ENCODE results near the gene CLEC12A.

CLEC12A gene

DNA sequence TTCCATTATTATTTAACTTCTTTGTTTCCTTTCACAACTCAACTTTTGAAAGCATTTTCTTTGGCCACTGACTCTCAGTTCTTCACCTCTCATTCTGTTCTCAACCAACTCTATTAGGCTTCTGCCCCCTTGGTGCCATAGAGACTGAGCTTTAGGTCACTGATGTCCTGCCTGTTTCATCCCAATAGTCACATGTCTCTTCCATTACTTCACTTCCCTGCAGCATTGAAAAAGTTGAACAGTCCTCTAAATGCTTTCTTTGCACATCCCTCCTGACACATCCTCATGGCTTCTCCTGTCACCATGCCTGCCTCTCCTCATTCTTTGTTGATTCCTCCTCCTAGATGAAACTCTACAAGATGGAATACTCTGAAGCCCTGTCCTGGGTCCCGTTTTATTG, 2.7 kb downstream of the CLEC12A start:
- peak; percentile 63 to 83 for DNase-seq

DNA sequence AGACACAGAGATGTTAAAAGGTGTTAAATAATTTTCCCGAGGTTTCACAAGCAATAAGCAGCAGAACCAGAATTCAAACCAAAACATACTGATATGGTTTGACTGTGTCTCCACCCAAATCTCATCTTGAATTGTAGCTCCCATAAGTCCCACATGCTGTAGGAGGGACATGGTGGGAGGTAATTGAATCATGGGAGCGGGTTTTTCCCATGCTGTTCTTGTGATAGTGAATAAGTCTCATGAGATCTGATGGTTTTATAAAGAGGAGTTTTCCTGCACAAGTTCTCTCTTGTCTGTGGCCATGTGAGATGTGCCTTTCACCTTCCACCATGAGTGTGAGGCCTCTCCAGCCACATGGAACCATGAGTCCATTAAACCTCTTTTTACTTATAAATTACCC, 3.5 kb downstream of the CLEC12A start:
- DNase-seq: peak; percentile 49 to 50

DNA sequence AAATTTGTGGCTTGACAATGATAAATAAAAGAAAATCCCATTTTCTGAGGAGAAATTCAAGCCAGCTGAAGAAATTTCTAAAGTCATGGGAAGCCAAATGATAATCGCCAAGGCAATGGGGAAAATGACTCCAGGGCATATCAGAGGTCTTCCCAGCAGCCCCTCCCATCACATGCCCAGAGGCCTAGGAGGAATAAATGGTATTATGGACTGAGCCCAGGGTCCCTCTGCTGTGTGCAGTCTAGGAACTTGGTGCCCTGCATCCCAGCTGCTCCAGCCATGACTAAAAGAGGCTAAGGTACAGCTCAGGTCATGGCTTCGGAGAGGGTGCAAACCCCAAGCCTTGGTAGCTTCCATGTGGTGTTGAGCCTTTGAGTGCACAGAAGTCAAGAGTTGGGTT, 4.4 kb downstream of the CLEC12A start:
- no peak for DNase-seq

DNA sequence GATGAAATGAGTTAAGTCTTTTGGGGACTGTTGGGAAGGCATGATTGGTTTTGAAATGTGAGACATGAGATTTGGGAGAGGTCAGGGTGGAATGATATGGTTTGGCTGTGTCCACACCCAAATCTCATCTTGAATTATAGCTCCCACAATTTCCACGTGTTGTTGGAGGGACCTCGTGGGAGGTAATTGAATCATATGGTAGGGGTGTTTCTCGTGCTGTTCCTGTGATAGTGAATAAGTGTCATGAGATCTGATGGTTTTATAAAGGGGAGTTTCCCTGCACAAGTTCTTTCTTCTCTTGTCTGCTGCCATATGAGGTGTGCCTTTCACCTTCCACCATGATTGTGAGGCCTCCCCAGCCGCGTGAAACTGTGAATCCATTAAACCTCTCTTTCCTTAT, 5.4 kb downstream of the CLEC12A start:
- DNase-seq: peak; percentile 39 to 51

DNA sequence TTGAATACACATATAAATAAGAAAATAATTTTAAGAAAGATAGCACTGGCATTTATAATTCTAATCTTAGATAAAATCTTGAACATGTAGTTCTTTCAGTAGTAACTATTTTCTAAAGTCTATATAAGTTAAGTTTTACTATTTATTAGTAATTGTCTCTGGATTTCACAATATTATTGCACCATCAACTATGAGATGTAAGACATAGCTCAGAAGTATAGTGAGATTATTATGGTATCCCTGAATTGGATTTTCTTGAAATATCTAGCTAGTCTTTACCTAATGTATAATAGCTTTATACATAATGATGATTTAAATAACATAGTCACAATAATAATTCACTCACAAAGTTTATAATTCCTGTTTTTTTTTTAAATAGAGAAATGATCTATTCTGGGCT, 6.7 kb downstream of the CLEC12A start:
- DNase-seq: peak in 1 of 2 donors; percentile 62

DNA sequence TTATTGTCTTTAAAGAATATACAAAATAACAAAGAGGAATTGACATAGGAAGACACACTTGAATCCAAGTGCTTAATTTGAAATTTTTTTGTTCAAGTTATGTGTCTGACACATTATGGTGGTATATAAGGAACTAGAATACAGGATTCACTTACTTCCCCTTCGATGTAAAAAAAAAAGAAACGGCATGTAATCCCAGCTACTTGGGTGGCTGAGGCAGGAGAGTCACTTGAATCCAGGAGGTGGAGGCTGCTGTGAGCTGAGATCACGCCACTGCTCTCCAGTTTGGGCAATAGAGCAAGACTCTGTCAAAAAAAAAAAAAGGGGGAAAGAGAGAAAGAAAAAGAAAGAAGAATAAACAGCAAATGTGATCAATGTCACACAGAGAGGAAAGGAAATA, 8.9 kb downstream of the CLEC12A start:
- DNase-seq: peak; percentile 40 to 63

DNA sequence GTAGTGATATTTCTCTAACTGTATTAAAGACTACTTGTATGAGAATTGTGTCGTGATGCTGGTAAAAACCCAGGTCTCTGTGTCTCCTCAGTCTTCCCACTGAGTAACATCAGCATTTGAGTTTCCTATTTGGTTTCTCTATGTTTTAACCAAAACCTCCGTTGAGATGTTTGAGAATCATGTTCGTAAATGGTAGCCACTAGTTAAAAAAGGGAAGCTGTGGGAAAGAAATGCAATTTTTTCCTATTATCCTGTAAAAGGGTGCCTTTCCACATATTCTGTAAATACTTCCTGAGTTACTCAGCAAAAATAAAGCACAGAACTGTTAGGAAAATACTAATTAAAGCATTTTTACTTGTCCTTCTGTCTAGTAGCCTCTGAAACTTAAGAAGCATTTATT, 20.7 kb downstream of the CLEC12A start:
- peak; percentile 21 to 65 for DNase-seq

DNA sequence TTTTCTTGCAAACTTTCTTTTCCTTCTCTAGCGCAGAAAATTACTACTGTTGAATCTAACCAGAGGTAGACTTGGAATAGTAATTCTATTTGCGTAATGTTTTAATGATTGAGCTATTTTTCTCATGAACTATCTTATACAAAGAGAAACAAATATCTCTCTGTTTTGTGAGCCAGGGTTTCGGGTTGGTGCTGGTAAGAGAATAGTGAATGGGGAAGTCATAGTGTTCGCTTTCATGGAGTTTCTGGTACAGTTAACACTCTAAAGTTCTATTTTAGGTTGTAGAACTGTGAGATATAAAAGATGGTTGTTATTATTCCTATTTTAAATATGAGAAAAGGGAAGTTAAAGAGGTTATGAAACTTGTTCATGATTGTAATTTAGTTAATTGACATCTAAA, 21.1 kb downstream of the CLEC12A start:
- no peak for DNase-seq

DNA sequence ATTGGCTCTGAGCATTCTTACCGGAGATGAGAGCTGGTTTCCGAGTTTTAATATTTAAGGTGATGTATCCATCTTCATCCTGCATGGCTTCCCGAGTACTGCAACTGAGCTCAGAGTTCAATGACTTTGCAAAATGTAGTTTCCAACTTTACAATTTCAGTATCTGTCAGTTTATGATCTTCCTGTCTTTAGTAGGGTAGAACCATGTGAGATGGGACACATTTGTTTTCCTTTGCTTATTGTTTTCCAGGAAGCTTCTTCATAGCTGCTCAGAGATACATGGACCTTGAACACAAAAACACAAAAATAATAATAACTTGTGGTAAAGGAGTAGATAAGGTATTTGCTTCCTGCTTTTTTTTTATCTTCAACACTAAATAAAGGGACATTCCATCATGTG, 27.8 kb downstream of the CLEC12A start, which contains the start of gene CLEC1B:
Gene CLEC1B (minus strand): TSS at position 106 of the 400 bp plus-strand sequence. CDS start 21 bp downstream, at position 85.
- DNase-seq: no peak

DNA sequence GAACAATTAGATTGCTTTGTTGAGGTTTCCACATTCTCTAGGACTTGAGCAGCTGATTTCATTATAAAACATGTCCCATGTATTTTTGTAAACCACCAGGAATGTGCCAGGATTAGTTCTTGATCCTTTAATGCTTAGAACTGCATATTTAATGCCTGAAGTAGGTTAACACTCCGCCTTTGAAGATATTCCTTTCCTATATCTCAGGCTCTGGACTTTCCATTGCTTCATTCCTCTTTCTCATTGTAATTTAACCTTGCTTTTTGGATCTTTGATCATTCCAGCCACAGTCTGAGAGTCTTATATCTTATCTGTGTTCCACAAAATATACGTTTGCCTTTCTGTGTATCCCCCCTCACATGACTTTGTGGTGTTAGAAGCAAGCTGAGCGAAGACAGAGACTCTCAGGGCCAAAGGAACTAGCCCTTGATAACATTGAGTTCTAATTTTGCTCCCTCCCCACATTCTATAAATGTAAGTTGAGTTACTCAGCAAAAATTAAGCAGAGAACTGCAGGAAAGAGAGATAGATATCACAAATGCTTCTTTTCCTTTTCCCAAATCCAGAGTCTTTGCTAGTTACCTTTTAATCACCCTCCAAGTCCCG, 30.1 kb downstream of the CLEC12A start:
- no peak for DNase-seq

DNA sequence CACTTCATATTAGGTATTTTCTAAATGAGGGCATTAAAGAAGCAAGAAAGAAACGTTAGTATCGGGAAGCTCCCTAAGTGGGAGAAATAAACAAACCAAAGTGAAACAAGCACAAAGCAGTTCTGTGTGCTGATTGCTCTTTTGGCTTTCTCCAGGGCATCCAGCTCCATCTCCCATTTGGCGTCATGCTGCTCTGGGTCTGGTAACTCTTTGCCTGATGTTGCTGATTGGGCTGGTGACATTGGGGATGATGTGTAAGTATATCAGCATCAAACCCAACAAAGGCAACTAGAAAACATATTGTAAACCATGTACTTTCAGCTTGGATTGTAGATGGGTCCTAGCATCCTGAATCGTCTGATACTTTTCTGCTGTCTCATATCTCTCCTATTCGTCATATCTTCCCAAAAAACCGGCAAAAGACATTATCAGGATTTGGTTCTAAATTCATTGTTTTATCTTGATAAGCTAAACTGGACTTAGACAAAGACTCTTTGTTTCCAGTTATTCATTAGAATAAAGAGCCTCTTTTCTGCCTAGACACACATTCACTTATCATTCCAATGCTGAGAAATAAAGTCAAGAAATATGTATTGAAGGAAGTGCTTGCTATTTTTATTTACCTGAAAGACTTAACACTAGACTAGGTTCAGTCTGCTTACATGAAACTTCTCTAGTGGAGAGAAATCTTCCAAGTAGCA, 41.6 kb downstream of the CLEC12A start:
- no peak for DNase-seq

DNA sequence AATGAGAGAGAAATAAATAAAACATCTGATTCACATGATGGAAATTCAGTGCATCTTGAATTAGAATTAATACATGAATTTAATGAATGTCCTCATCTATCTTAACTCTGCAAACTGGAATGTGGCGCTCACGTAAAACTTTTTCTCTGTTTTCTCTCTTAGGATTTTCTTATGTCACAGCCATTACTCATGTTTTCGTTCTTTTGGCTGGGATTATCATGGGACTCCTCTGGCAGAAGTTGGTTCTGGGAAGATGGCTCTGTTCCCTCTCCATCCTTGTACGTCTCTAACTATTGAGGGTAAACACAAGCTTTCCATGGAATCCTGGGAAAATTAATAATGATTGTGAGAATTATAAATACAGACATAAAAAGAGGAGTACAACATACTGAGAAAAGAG, 44.2 kb downstream of the CLEC12A start:
- no peak for DNase-seq

DNA sequence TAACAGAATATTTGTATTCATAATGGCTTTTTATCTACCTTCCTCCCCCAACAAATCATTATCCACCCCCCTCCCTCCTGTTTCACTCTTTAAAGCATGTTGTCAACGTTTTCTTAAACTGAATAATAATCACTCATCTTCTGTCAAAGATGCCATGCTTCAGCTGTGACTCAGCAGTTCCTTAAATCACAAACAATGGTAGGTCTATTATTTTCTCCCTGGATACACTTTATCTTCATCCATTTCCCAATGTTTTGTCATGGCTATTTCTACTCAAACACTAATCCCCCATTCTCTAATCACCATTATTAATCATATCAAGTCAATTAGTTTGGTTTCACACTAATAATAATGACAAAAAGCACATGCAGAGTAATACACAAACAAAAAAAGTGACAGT, 45.7 kb downstream of the CLEC12A start:
- DNase-seq: no peak

DNA sequence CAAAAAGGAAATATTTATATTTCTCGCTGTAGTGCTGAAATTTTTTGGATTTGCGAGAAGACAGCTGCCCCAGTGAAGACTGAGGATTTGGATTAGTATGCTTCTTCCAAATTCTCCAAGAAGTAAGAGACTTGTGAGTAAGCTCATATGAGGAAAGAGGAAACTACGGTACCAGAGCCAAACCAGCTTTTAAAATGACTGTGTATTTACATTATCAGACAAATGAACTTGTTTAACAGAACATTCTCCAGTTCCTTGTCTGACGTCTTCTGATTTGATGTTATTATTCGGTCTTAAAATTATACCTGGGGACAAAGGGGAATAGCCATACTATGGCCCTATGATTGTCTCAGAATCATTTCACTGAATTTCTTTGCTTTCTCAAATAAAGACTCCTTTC, 47.2 kb downstream of the CLEC12A start:
- peak; percentile 54 to 72 for DNase-seq

DNA sequence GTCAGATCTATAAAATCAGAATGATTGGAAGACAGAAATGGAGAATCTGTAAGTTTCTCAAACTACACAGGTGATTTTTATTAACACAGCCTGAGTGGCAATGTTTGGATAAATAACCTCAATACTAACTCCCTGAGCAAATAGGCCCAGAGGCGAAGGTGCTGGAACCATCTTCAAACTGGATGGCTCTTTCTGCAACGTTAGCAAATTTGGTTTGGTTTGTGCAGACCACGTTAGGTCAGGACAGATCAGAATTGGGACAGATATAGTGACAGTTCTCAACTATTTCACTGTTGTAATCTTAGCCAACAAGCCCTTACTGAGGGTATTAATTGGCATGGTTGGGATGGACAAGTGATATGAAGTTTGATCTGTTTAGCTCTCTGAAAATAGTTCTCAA, 50.1 kb downstream of the CLEC12A start:
- no peak for DNase-seq

DNA sequence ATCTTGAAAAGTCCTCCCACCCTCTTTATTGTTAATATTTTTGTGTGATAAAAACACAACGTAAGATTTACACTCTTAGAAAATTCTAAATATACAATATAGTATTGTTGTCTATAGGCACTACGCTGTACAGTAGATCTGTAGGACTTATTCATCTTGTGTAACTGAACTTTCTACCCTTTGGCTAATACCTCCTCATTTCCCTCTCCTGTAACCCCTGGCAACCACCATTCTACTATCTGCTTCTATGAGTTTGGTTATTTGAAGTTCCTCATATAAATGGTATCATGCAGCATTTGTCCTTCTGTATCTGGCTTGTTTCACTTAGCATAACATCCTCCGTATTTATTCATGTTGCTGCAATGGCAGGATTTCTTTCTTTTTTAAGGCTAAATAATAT, 54.0 kb downstream of the CLEC12A start:
- DNase-seq: peak; percentile 26 to 69

DNA sequence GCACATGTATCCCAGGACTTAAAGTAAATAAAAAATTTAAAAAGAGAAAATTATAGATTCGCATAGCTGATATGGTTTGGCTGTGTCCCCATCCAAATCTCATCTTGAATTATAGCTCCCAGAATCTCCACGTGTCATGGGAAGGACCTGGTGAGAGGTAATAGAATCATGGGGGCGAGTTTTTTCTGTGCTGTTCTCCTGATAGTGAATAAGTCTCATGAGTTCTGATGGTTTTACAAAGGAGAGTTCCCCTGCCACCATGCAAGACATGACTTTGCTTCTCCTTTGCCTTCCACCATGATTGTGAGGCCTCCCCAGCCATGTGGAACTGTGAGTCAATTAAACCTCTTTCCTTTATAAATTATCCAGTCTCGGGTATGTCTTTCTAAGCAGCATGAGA, 55.5 kb downstream of the CLEC12A start:
- peak; percentile 32 to 58 for DNase-seq

DNA sequence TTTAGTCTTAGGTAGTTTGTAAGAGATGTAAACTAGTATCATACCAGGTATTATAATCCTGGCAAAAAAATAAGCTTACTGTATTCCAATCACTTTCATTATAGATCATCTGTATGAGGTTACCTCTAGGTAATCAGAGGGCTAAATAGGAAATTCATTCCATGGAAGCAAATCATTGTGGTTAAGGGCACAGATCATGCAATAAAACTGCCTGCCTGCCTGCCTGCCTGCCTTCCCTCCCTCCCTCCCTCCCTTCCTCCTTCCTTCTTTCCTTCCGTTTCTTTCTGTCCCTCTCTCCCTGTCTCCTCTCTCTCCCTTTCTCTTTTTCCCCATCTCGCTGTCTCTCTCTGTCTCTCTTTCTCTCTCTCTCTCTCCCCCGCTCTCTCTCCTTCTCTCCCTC, 56.1 kb downstream of the CLEC12A start:
- no peak for DNase-seq

DNA sequence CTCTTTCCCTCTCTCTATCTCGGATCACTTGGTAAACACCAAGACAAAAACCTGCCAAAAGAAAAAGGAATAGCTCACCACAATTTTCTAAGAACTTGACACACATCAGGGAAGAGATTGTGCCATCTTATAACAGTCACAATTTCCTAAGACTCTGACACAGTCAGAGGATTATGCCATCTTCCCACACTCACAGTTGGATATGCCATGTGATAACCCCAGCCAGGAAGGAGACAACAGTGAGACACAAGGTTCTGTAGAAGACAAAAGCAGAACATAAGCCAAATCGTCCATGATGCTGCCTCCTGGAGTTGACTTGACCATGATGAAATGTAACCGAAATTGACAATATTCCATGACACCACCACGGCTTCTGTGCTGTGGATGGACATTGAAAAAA, 56.5 kb downstream of the CLEC12A start:
- DNase-seq: peak; percentile 96 to 99

DNA sequence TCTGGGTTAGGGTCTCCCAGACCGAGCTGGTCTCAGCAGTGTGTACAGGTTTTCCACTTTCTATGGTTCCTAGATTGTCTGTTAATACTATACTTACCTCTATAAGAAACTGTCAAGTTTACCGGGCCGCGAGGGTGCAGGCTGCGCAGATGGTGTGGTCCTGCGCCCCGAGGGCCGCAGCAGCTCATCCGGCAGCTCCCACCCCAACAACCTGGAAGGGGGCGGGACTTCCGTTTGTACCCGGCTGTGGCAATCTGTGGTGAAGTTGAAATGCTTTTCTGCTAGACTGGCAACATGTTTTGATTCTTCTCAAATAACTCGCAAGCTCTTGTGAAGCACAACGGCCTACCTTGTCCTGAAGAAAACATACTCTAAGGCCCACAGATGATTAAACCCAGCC, 59.2 kb downstream of the CLEC12A start, which contains the start of gene CLEC9A:
Gene CLEC9A (plus strand): TSS at position 237 of the 400 bp plus-strand sequence. CDS start 22,006 bp downstream, outside the sequence.
- no peak for DNase-seq

DNA sequence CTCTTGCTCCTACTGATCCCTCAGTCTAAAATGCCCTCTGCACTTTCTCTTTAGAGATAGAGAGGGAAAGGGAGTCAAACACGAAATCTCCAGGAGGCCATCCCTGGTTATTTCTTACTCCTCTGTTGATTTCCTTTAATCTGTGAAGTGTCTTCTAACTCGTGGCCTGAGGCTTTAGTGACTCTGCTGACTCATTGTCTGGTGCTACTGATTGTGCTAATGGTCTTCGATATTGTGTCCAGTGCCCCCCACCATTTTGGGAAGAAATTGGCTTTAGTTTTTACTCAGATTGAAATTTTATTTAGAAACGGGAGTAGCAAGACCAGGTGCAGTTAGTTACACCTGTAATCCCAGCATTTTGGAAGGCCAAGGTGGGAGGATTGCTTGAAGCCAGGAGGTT, 60.1 kb downstream of the CLEC12A start:
- peak; percentile 33 to 58 for DNase-seq

DNA sequence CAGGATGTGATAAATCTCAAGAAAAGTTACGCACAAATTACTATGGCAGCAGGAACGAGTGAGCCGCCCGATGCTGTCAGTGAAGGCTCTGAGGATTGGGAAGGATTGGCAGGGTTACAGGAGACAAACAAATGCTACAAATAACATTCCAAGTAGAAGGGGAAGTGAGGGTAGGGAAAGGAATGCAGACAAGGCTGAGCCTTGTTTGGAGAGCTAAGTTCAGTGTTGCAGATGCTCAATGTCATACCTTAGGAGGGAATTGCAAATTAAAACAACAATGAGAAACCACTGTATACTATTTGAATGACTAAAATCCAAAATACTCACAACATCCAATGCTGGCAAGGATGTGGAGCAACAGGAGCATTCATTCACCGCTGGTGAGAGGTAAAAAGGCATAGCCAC, 60.6 kb downstream of the CLEC12A start:
- DNase-seq: no peak

DNA sequence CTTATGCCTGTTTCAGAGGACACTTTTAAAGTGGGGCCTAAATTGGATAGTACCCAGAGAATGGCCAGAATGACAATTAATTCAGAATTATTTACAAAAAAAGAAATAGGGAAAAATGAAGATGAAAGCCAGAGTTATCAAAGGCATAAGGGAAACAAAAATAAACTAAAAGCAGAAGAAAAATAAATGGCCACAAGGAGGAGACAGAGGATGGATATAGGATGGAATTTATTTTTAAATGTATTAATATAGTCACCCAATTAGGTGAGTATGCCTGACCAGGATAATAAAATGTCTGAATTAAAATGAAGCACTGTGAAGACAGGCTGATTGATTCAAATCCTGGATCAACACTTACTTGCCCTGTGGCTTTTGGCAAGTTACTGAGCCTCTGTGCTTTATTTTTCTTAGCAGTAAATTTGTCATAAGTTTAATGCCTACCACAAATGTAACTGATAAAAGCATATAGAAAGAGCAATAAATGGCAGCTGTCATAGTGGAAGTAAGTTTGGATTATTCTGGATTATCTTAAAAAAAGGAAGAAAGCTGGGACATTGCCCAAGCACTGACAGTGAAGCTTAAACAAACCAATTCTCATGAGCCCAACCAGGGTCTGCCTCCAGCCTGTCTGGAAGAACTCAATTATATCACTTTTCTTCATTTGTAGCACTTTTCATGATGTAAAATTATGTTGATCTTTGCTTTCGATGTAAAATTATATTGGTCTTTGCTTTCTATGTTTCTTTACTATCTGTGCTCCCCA, 62.8 kb downstream of the CLEC12A start:
- DNase-seq: peak; percentile 32 to 74

All from inflammatory macrophage (primary cell).